Measurements from ENCODE around the gene MEIKIN. TPM values are rescaled to one million over a fixed set of nuclear protein-coding genes. Genes with fewer than 3 reads are reported as not detected.

MEIKIN gene
- total and polyA plus RNA-seq, 9 donors = 0.29 TPM; not detected in 8

- no peak for DNase-seq
- Histone ChIP-seq H3K27me3 (no peaks in the 10 kb centered on the region), H3K27ac (no peak overlapping the region), H3K9me3 (no peaks in the 10 kb centered on the region), H3K4me3 (no peak overlapping the region), H3K4me1 (ENCODE audit: insufficient read depth) (no peaks in the 10 kb centered on the region), H3K36me3 (no peaks in the 10 kb centered on the region)
- TF ChIP-seq POLR2A (IDR thresholded peaks at IDR 0.05) (no peak), CTCF (IDR thresholded peaks at IDR 0.05) (no peak), EP300 (IDR thresholded peaks at IDR 0.05) (no peak)
- intact Hi-C loops (cut with DNase I) = no loop called here
- WGBS, 3 donors = 73 to 84% (median 78%) methylated on average over 4 of the region's 4 CpGs
These were observed 36.1 kb upstream of the MEIKIN start for GRCh38 chr5:131981516-131981915.

GRCh38 chr5:131980696-131981095, 35.2 kb upstream of the MEIKIN start:
- no peaks in the 10 kb centered on the region for H3K27me3 ChIP-seq
- intact Hi-C loops (cut with DNase I) = no loop called here
- no peak overlapping the region for H3K27ac ChIP-seq
- no peaks in the 10 kb centered on the region for H3K4me1 ChIP-seq (ENCODE audit: insufficient read depth)
- 45 to 57% (median 56%) methylated on average over 4 of the region's 4 CpGs for WGBS, 3 donors
- H3K4me3 ChIP-seq = no peak overlapping the region
- no peaks in the 10 kb centered on the region for H3K9me3 ChIP-seq
- no peak for TF ChIP-seq EP300 (IDR thresholded peaks at IDR 0.05)
- no peak for TF ChIP-seq POLR2A (IDR thresholded peaks at IDR 0.05)
- TF ChIP-seq CTCF (IDR thresholded peaks at IDR 0.05) = no peak
- no peaks in the 10 kb centered on the region for H3K36me3 ChIP-seq
- peak in 1 of 5 donors; percentile 7 for DNase-seq

GRCh38 chr5:131979816-131980215, 34.4 kb upstream of the MEIKIN start:
- Histone ChIP-seq H3K4me3 (no peak overlapping the region), H3K9me3 (no peaks in the 10 kb centered on the region), H3K36me3 (no peaks in the 10 kb centered on the region), H3K27me3 (no peaks in the 10 kb centered on the region), H3K27ac (no peak overlapping the region), H3K4me1 (ENCODE audit: insufficient read depth) (no peaks in the 10 kb centered on the region)
- TF ChIP-seq CTCF (IDR thresholded peaks at IDR 0.05) = no peak
- TF ChIP-seq POLR2A (IDR thresholded peaks at IDR 0.05) = no peak
- no peak for TF ChIP-seq EP300 (IDR thresholded peaks at IDR 0.05)
- intact Hi-C loops (cut with DNase I) = no loop called here
- DNase-seq = no peak
- WGBS, 3 donors = 82 to 94% (median 86%) methylated on average over 4 of the region's 4 CpGs

GRCh38 chr5:131977212-131977604, 31.7 kb upstream of the MEIKIN start:
- Histone ChIP-seq H3K9me3 (no peaks in the 10 kb centered on the region), H3K27ac (no peak overlapping the region), H3K4me3 (no peak overlapping the region), H3K4me1 (ENCODE audit: insufficient read depth) (no peaks in the 10 kb centered on the region), H3K27me3 (no peaks in the 10 kb centered on the region), H3K36me3 (no peaks in the 10 kb centered on the region)
- intact Hi-C loops (cut with DNase I) = no loop called here
- DNase-seq = no peak
- 48 to 71% (median 71%) methylated on average over 2 of the region's 2 CpGs for WGBS, 3 donors
- TF ChIP-seq POLR2A (IDR thresholded peaks at IDR 0.05) (no peak), CTCF (IDR thresholded peaks at IDR 0.05) (no peak), EP300 (IDR thresholded peaks at IDR 0.05) (no peak)

Measured in ovary (tissue), 9 donors.